Measurements from ENCODE around the gene KANSL1L. TPM values are rescaled to one million over a fixed set of nuclear protein-coding genes. Genes with fewer than 3 reads are reported as not detected.

KANSL1L gene
- total RNA-seq, 1 experiment from 2014 or later, result 54.0 TPM

DNA sequence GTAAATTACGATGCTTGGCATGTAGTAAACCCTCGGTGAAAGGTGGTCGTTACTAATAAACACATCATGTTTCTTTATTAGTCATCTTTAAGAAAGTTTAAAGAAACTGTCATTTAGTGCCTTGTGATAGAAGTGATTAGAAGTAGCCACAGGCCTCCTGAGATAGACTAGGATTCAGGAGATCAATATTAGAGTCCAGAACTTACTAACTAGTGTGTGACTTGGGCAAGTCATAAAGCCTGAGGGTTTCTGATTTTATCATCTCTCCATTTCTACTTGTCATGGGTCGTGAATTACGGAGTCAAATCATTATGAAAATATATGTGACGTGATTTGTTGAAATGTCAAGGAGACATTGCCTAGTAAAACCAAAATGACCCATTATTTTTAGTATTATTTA is 162.1 kb downstream of the KANSL1L start:
- CTCF ChIA-PET, result no interaction called here
- H3K36me3 Mint-ChIP-seq (ENCODE audit: insufficient read depth, unreplicated experiment), result peaks cover 32% of the 10 kb centered on the region

GRCh38 chr2:210007895-210008294 is 163.3 kb downstream of the KANSL1L start:
- H3K4me1 Mint-ChIP-seq (ENCODE audit: low read depth, unreplicated experiment), result peaks cover 42% of the 10 kb centered on the region
- no peak for DNase-seq
- no peak overlapping the region for H3K4me3 Mint-ChIP-seq (ENCODE audit: low read depth, unreplicated experiment)
- TF ChIP-seq CTCF (IDR thresholded peaks at IDR 0.05; ENCODE audit: unreplicated experiment), result no peak
- BruUV-seq (replicated peaks), result no TSS peak
- H3K36me3 Mint-ChIP-seq (ENCODE audit: insufficient read depth, unreplicated experiment), result peaks cover 39% of the 10 kb centered on the region
- CTCF ChIA-PET, result no interaction called here
- no peaks in the 10 kb centered on the region for H3K27me3 Mint-ChIP-seq (ENCODE audit: unreplicated experiment)
- H3K27ac Mint-ChIP-seq (ENCODE audit: unreplicated experiment), result peak overlapping the region; percentile 1
- intact Hi-C loops (cut with micrococcal nuclease; ENCODE audit: unreplicated experiment), result no loop called here
- no peaks in the 10 kb centered on the region for H3K9me3 Mint-ChIP-seq (ENCODE audit: low read depth, unreplicated experiment)

More for the DNA sequence above, 162.1 kb downstream of the KANSL1L start:
- H3K4me1 Mint-ChIP-seq (ENCODE audit: low read depth, unreplicated experiment), result peaks cover 40% of the 10 kb centered on the region
- H3K27me3 Mint-ChIP-seq (ENCODE audit: unreplicated experiment), result no peaks in the 10 kb centered on the region
- no peaks in the 10 kb centered on the region for H3K9me3 Mint-ChIP-seq (ENCODE audit: low read depth, unreplicated experiment)
- TF ChIP-seq CTCF (IDR thresholded peaks at IDR 0.05; ENCODE audit: unreplicated experiment), result no peak
- no peak for DNase-seq
- H3K4me3 Mint-ChIP-seq (ENCODE audit: low read depth, unreplicated experiment), result no peak overlapping the region
- BruUV-seq (replicated peaks), result no TSS peak
- H3K27ac Mint-ChIP-seq (ENCODE audit: unreplicated experiment), result no peak overlapping the region
- intact Hi-C loops (cut with micrococcal nuclease; ENCODE audit: unreplicated experiment), result no loop called here

DNA sequence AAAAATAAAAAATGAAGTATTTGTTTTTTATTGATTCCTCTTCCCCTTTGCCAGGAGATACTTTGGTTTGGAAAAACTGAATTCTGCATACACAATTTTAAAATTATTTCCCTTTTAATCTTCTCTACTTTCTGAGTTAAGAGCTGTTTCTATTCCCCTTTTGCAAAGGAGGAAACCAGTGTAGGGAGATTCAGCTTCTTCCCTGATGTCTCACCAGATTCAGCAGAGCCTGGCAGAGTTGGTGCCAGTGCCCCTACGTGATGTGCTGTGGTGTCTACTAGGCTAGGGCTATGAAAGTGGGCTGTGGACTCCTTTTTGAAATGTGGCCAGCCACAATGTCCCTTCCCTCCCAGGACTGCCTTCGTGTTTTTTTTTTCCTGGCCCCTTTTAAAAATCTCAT is 166.3 kb downstream of the KANSL1L start:
- TF ChIP-seq CTCF (IDR thresholded peaks at IDR 0.05; ENCODE audit: unreplicated experiment), result no peak
- CTCF ChIA-PET, result no interaction called here
- peak overlapping the region; percentile 67 for H3K27ac Mint-ChIP-seq (ENCODE audit: unreplicated experiment)
- H3K36me3 Mint-ChIP-seq (ENCODE audit: insufficient read depth, unreplicated experiment), result peaks cover 44% of the 10 kb centered on the region
- no peaks in the 10 kb centered on the region for H3K9me3 Mint-ChIP-seq (ENCODE audit: low read depth, unreplicated experiment)
- no TSS peak for BruUV-seq (replicated peaks)
- peak overlapping the region; percentile 98 for H3K4me3 Mint-ChIP-seq (ENCODE audit: low read depth, unreplicated experiment)
- peaks cover 53% of the 10 kb centered on the region for H3K4me1 Mint-ChIP-seq (ENCODE audit: low read depth, unreplicated experiment)
- no peak for DNase-seq
- intact Hi-C loops (cut with micrococcal nuclease; ENCODE audit: unreplicated experiment), result no loop called here
- H3K27me3 Mint-ChIP-seq (ENCODE audit: unreplicated experiment), result no peaks in the 10 kb centered on the region

- Mint-ChIP-seq H3K27me3 (ENCODE audit: unreplicated experiment) (no peaks in the 10 kb centered on the region), H3K4me3 (ENCODE audit: low read depth, unreplicated experiment) (peak overlapping the region; percentile 98), H3K9me3 (ENCODE audit: low read depth, unreplicated experiment) (no peaks in the 10 kb centered on the region), H3K27ac (ENCODE audit: unreplicated experiment) (peak overlapping the region; percentile 98), H3K4me1 (ENCODE audit: low read depth, unreplicated experiment) (peaks cover 53% of the 10 kb centered on the region), H3K36me3 (ENCODE audit: insufficient read depth, unreplicated experiment) (peaks cover 41% of the 10 kb centered on the region)
- no TSS peak for BruUV-seq (replicated peaks)
- CTCF ChIA-PET, result interaction anchor here (1.0 kb wide), 1 partner anchor 11 kb away, joined by 4 read pairs; no protein-coding TSS in a partner anchor
- no peak for TF ChIP-seq CTCF (IDR thresholded peaks at IDR 0.05; ENCODE audit: unreplicated experiment)
- intact Hi-C loops (cut with micrococcal nuclease; ENCODE audit: unreplicated experiment), result no loop called here
- DNase-seq, result no peak
These were observed 167.8 kb downstream of the KANSL1L start for GRCh38 chr2:210003359-210003758.
